COLO668 (cell line): ENCODE results near the gene TEX30.

ENCODE experiments used
- DNase-seq: peaks from one replicate; lab custom pipeline; 2025; ENCODE audit not compliant: unreplicated experiment; lab: John Stamatoyannopoulos, UW

The TEX30 gene

GRCh38 chr13:102718746-102719145 lies 54.8 kb downstream of the TEX30 start:
- DNase-seq, result no peak
